GM15510 (cell line): ENCODE data around the gene TOMM70.

ENCODE experiments used
- POLR2A ChIP-seq: IDR thresholded peaks from 3 replicates; pipeline ENCODE4 v1.6.1; 2011; ENCODE audit warnings: borderline replicate concordance; ENCODE audit not compliant: insufficient read length; ENCODE audit errors: extremely low read depth

TOMM70 gene

GRCh38 chr3:100348727-100349126 lies 52.2 kb downstream of the TOMM70 start:
- TF ChIP-seq POLR2A = no peak

GRCh38 chr3:100340527-100340926 lies 60.4 kb downstream of the TOMM70 start:
- no peak for TF ChIP-seq POLR2A

GRCh38 chr3:100339786-100340185 lies 61.1 kb downstream of the TOMM70 start:
- TF ChIP-seq POLR2A = no peak

GRCh38 chr3:100338911-100339310 lies 62.0 kb downstream of the TOMM70 start:
- TF ChIP-seq POLR2A = no peak

GRCh38 chr3:100335434-100335833 lies 65.5 kb downstream of the TOMM70 start:
- TF ChIP-seq POLR2A = no peak

GRCh38 chr3:100334488-100335351 lies 66.2 kb downstream of the TOMM70 start, which contains the start of gene NIT2:
TSS of gene NIT2 (plus strand) at chr3:100334757. CDS start at chr3:100334792, 35 bp downstream.
- peak; percentile 95 for TF ChIP-seq POLR2A

- TF ChIP-seq POLR2A = no peak
These were observed 66.9 kb downstream of the TOMM70 start for GRCh38 chr3:100333970-100334487.

GRCh38 chr3:100333051-100333450 lies 67.8 kb downstream of the TOMM70 start:
- TF ChIP-seq POLR2A = no peak

GRCh38 chr3:100331660-100332059 lies 69.2 kb downstream of the TOMM70 start:
- TF ChIP-seq POLR2A = no peak

- no peak for TF ChIP-seq POLR2A
These were observed 70.2 kb downstream of the TOMM70 start for GRCh38 chr3:100330651-100331050.

- no peak for TF ChIP-seq POLR2A
These were observed 70.9 kb downstream of the TOMM70 start for GRCh38 chr3:100329800-100330489.

GRCh38 chr3:100325827-100326226 lies 75.1 kb downstream of the TOMM70 start:
- TF ChIP-seq POLR2A = no peak

- TF ChIP-seq POLR2A = no peak
These were observed 76.8 kb downstream of the TOMM70 start for GRCh38 chr3:100324044-100324443.

- TF ChIP-seq POLR2A = no peak
These were observed 80.9 kb downstream of the TOMM70 start for GRCh38 chr3:100319951-100320350.

GRCh38 chr3:100317912-100318311 lies 83.0 kb downstream of the TOMM70 start:
- TF ChIP-seq POLR2A = no peak
